ENCODE measurements around the gene KLK6.

GRCh38 chr19:51006406-51006805, 37.0 kb upstream of the KLK6 start:
- TF ChIP-seq EZH2 (IDR thresholded peaks at IDR 0.05; ENCODE audit: insufficient read depth, poor library complexity, severe bottlenecking) (no peak), EZH2phosphoT487 (IDR thresholded peaks at IDR 0.05; ENCODE audit: insufficient read depth, low read depth) (no peak)
